COLO668 (cell line): ENCODE data around the gene PPP2R5E.
"Not testable (repeated sequence)": the region's sequence is repeated elsewhere in the genome, so short reads cannot be mapped to it uniquely, and the experiment has no call there.

Source experiments
- DNase-seq: peaks from one replicate; lab custom pipeline; 2025; ENCODE audit not compliant: unreplicated experiment; lab: John Stamatoyannopoulos, UW

The PPP2R5E gene

DNA sequence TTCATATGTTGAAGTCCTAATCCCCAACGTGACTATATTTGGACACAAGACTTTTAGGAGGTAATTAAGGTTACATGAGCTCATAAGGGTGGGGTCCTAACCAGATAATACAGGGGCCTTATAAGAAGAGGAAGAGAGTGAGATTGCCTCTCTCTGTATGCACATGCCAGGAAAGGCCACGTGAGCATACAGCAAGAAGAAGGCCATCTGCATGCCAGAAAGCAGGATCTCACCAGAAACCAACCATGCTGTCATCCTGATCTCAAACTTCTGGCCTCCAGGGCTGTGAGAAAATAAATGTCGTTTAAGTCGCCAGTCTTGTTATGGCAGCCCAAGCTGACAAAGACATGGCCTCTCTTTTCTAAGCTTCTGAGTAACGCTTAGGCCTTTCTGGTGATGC is 155.5 kb downstream of the PPP2R5E start:
- DNase-seq = no peak

GRCh38 chr14:63383776-63384367 is 159.3 kb downstream of the PPP2R5E start:
- DNase-seq = no peak

GRCh38 chr14:63378444-63378843 is 164.7 kb downstream of the PPP2R5E start:
- no peak for DNase-seq

GRCh38 chr14:63375769-63376168 is 167.4 kb downstream of the PPP2R5E start:
- no peak for DNase-seq

GRCh38 chr14:63371613-63372012 is 171.6 kb downstream of the PPP2R5E start:
- not testable (repeated sequence) for DNase-seq

GRCh38 chr14:63371033-63371432 is 172.1 kb downstream of the PPP2R5E start:
- DNase-seq = no peak

- no peak for DNase-seq
Measured at GRCh38 chr14:63367742-63368364, 175.3 kb downstream of the PPP2R5E start.

GRCh38 chr14:63362389-63362819 is 180.8 kb downstream of the PPP2R5E start:
- peak; percentile 46 for DNase-seq

- DNase-seq = peak; percentile 17
Measured at GRCh38 chr14:63361790-63362189, 181.4 kb downstream of the PPP2R5E start.

GRCh38 chr14:63357841-63358240 is 185.3 kb downstream of the PPP2R5E start:
- no peak for DNase-seq

DNA sequence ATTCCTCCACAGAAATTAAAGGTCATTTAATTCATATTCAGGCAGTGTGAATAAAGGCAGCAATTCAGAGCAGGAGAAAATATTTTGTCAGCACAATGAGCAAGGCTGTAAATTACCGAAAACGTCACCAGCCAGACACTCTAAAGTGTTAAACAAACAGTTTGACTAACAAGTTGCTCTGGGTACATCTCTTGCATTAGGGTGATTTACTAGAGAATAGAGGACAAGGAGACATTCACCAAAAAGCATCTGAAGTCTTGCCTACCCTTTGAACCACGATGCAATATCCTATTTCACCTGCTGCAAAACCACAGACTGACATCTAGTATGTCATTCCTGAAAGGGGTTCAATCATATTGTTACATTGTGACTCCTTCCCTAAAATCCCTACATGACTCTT is 197.4 kb downstream of the PPP2R5E start:
- peak; percentile 26 for DNase-seq

GRCh38 chr14:63344336-63344735 is 198.8 kb downstream of the PPP2R5E start:
- no peak for DNase-seq

DNA sequence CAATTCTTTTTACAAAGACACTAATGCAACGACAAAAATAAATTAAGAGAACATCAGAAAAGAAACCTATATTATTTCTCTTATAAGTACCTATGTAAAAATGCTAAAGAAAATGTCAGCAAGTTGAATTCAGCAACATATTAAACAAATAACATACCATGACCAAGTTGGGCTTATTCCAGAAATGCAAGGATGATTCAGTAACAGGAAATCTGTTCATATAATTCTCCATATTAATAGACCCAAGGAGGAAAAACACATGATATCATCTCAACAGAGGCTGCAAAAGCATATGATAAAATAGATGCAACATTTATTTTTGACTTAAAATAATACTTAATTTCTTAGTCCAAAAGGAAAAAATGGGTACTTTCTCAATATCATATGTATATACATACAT is 199.3 kb downstream of the PPP2R5E start:
- DNase-seq = no peak

DNA sequence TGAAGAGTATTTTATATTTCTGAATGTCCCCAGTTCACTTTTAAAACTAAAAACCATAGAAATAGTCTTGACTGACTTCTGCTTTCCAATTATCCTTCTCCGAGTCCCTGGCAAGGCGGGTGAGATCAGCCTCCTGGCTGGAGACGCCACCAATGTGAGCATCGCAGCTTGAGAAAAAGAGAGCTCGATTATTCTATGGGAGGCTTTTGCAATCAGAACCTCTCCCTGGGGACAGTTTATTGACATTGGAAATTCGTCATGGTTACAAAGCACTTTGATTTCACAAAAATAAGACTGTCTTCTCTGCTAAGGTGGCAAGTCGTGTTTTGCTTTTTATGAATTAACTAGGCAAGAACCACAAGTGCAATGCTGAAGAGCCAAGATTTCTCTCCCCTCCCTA is 200.8 kb downstream of the PPP2R5E start:
- DNase-seq = no peak

- DNase-seq = no peak
Measured at GRCh38 chr14:63328787-63329737, 214.1 kb downstream of the PPP2R5E start.

- DNase-seq = no peak
Measured at GRCh38 chr14:63326840-63327239, 216.3 kb downstream of the PPP2R5E start.

- no peak for DNase-seq
Measured at GRCh38 chr14:63322897-63323573, 220.1 kb downstream of the PPP2R5E start.

- no peak for DNase-seq
Measured at GRCh38 chr14:63322472-63322871, 220.7 kb downstream of the PPP2R5E start.
